NCI-H2171 treated with DMSO at 0.1 percent for 48 hours (cell line): Measurements from ENCODE around the gene GRAP.
"Not testable (repeated sequence)": the region's sequence is repeated elsewhere in the genome, so short reads cannot be mapped to it uniquely, and the experiment has no call there.

ENCODE experiments used
- DNase-seq: peaks from one replicate; lab custom pipeline; 2025; lab: John Stamatoyannopoulos, UW

GRAP gene

DNA sequence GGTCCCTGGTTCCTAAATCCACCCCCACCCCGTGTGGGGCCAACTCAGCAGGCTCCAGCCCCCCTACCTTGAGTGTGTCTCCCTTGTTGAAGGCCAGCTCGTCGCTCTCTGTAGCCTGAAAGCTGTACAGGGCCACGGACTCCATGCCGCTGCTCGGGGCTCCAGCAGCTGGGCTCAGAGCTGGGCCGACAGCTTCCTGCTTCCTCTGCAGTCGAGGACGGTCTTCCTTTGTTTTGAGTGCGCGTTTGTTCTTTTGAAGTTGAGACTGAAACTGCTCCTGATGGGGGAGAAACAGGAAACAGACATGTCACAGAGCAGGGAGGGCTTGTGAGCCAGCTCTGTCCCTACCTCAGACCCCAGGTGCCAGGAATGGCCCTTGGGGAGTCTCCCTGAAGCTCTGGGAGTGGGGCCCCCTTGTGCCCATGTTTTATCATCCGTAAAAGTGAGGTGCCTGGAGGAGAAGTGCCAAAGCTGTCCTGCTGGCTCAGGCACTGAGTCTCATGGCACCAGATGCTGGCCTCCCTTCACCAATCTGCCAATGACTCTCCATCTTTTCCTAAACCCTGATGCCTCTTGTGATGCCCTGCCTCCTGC lies at the start of gene GRAP:
Gene GRAP (minus strand): TSS at position 176 of the 594 bp plus-strand sequence. CDS start 31 bp downstream, at position 145.
- not testable (repeated sequence) for DNase-seq

DNA sequence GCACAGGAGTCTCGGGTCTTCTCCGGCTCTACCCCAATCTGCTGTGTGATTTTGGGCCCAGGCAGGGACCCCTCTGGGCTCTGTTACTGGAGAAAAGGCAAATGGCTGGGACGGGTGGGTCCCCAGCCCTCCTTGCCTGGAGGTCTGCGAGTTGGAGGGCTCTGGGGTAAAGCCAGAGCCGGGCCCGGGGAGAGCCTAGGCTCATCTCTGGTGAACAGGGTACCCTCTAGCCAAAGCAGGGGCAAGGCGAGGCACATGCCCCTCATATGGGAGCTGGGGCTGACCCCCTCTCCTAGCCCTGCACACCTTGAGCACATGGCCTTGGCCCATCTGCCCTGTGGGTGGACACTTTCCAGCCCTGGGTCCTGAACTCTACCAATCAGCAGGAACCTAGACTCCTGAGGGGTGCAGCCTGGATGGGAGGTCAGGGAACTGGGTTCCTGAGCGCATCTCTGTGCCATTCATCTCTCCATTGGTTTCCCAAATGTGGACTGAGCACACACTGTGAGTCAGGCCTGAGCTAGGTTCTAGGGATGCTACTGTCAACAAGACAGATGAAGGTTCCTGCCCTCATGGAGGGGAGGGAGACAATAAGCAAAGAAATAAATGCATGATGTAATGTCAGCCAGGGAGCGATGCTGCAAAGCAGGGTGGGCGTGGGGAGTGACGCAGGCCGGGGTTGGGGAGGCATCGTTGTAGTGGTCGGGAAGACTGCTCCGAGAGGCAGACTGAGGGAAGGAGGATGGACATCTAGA lies 47.1 kb upstream of the GRAP start:
- DNase-seq, result not testable (repeated sequence)

DNA sequence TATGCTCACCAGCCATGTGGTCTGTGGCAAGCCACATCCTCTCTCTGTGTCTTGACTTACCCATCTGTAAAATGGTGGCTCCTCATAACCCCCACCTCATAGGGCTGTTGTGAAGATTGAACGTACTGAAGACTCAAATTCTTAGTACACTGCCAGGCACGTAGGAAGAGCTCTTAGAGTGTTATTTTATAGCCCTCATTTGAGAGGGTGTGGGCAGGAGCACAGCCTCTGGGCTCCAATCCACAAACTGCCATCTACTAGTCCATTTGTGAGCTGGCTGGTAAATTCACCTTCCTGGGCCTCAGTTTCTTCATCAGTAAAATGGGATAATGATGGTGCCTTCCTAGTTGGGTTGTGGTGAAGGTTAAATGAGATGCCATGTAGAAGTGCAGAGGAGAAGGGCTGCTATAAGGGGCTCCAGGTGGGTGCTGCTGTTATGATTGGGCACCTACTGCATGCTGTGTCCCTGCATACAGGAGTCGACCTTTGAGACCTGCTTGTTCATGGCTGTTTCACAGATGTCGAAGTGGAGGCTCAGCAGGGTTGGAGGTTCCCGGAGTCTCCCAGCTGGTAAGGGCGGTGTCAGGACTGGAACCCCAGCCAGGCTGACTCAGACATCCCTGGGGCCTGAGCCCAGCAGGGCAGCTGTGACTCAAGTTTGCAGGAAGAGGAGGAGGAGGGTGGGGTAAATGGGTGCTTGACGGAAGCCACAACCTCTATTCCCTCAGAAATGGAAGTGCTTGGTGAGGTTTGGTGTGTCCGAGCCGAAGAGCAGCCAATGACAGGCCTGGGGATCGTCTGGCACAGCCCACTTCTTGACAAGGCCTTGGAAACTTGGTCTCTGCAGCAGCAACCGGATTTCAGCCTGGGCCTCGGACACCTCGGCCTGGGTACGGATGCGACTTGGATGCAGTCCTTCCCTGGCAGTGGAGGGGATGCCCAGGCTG lies 46.3 kb upstream of the GRAP start:
- DNase-seq, result not testable (repeated sequence)

DNA sequence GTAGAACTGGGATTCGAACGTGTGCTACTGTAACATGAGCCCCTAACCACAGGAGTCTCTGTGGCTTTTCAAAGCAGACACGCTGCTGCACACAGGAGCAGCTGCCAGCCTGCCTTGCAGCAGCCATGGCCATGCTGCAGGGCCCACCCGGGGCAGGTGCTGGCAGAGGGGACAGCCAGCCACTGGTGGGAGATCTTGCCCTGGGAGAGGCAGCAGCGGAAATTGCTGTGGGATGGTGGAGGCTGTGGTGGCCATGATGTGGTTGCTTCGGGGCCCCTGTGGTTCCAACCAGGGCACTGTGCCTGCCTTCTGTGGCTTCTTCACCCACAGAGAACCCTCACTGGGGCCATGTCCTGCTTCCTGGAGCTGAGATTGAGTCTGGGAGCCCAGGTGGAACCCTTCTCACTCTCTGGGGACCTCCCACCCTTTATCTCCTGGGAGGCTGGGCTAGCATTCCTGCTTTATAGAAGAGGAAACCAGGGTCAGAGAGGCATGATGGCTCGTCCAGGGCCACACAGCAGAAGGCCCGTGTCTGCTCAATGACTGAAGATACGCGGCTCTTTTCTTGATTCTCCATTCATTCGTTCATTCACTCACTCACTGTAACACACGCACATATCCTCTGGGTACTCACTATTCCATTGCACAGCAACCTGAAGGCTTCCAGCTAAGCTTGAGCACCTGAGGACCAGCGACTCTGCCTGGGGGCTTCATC lies 43.5 kb upstream of the GRAP start:
- DNase-seq, result not testable (repeated sequence)

DNA sequence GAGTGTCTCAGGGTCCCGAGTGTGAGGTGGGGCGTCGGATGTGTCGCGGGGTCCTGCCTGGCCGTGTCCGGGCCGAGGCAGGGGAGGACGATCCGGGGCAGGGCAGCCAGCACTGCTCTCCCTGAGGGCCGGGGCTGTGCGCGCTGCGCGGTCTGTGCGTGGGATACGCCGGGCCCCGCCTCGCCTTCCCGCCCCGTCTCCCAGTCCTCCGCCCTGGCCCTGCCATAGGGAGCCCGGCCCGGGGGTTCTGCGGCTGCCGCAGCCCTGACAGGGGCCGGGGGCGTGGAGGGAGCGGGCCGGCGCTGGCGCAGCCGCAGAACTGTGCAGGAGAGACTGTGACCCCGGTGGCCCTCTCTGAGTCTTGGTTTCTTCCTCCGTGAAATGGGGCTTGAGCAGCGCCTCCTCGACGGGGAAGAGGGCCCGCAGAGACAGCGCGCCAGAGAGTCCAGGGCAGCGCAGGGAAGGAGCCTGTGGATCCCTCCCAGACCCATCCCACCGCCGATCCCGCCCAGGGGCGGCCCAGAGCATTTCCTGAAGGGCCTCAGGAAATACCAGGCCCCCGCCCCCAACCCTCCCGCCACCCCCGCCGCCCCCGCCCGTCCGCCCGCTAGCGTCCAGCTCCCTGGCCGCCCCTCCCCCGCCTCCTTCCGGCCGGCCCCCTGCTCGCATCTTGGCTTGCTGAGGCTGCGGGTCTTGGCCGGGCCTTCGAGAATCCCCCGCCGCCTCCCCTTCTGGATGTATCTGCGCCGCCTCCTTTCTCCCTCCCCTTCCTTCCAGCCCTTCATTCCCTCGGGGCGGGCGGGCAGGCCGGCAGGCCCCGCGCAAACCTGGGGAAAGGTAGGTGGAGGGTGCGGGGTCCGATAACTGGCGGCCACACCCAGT lies 42.3 kb upstream of the GRAP start:
- DNase-seq, result not testable (repeated sequence)

DNA sequence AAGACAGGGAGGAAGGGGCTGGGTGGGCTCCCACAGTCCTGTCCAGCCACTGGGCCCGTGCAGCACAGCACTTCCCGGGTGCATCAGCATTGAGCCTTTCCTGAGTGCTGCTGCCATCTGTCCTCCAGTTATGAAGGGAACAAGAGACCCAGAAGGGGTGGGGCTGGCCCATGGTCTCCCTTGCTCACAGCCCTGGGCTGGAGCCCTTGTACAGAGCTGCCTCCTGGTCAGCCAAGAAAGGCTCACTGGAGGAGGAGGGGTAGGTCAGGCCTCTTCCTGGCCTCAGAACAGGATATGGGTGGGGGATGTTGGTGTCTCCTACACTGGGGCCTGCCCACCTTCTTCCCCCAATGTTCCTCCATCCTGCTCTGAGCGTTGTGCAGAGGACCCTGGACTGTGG lies 30.6 kb upstream of the GRAP start:
- DNase-seq, result not testable (repeated sequence)

DNA sequence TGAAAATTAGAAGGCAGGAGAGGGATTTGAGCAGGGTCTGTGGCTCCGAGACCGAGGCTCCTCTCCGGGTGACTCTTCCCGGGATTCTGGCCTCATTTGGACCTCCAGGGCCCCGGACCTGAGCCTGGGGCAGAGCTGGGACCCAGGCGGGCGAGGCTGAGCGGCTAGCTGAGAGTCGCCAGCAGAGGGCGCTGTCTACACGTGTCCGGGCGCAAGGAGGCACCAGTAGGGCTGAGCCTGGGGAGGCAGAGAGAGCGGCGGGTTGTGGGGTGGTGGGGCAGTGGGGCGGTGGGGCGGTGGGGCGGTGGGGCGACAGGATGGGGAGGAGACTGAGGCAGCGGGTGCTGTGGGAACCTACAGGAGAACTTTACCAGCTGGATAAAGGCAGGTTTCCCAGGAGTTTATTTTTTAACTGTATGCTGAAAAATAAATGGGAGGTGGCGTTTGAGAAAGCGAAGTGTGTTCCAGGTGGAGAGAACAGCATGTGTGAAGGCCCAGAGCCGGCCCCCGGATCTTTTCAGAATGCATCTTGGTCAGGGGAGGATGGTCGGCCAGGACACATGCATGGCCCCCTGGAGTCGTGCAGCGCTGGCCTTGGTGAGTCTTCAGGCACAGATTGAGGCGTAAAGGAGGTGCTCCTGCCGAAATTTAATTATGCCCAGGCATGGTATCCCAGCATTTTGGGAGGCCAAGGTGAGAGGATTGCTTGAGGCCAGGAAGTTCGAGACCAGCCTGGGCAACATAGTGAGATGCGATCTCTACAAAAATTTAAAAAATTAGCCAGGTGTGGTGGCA lies 29.8 kb upstream of the GRAP start:
- DNase-seq, result not testable (repeated sequence)

DNA sequence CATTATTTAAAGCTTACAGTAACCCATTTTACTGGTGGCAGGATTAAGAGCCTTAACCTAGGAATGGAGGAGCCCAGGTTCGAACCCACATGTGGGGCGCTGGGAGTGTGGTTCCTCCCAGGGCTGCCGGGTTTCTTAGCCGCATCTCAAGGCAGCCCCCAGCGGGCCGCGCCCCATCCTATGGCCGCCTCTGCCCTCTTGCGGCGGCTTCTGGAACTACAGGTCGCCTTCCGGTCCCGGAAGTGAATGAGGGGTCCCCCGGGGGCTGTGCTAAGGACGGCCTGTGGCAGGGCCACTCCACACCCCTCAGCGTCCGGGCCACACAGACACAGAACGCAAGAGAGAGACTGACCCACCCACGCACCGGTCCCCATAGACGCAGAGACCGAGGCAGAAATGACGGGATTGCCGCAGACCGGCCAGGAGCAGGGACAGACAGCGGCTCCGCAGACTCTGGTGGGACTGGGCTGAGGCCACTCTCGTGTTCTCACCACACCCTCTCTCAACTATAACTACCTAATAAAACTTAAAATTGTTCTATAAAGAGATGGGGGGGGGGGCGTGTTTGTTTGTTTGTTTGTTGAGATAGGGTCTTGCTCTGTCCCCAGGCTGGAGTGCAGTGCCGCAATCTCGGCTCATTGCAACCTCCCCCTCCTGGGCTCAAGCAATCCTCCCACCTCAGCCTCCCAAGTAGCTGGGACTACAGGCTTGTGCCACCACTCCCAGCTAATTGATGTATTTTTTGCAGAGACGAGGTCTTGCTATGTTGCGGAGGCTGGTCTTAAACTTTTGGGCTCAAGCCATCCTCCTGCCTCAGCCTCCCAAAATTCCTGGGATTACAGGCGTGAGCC lies 23.8 kb upstream of the GRAP start:
- not testable (repeated sequence) for DNase-seq

DNA sequence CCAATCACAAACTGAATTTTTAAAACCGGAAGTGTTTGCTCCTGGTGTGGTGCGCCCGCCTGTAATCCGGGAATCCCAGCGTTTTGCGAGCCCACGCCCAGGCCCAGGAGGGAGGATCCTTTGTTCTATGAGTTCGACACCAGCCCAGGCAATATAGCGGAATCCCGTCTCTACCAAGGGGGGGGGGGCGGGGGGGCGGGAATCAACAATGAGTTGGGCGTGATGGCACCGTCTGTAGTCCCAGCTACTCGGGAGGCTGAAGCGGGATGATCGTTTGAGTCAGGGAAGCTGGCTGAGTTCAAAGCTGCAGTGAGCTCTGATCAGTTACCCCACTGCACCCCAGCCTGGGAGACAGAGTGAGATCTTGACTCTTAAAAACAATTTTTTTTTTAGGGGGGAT lies 17.6 kb upstream of the GRAP start:
- DNase-seq, result not testable (repeated sequence)

DNA sequence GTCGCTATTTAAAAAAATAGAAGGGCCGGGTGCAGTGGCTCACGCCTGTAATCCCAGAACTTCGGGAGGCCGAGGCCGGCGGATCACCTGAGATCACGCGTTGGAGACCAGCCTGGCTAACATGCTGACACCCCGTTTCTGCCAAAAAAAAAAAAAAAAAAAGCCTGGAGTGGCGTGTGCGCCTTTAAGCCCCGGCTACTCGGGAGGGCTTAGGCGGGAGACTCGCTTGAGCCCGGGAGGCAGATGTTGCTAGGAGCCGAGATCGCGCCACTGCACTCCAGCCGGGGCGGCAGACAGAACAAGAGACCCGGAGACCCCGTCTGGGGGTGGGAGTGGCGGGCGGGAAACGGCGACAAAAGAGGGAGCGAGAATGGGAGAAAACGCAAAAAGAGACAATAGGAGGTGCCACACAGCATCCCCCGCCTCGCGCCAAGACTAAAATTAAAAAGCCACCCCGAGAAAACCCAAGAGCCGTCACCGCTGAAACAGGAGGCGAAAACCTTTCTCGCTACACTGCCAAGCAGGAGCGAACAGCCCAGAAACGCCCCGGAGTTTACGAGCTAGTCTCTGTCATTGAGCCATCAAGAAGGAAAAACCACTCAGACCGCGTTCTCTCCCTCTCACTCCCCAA lies 16.7 kb upstream of the GRAP start:
- not testable (repeated sequence) for DNase-seq

DNA sequence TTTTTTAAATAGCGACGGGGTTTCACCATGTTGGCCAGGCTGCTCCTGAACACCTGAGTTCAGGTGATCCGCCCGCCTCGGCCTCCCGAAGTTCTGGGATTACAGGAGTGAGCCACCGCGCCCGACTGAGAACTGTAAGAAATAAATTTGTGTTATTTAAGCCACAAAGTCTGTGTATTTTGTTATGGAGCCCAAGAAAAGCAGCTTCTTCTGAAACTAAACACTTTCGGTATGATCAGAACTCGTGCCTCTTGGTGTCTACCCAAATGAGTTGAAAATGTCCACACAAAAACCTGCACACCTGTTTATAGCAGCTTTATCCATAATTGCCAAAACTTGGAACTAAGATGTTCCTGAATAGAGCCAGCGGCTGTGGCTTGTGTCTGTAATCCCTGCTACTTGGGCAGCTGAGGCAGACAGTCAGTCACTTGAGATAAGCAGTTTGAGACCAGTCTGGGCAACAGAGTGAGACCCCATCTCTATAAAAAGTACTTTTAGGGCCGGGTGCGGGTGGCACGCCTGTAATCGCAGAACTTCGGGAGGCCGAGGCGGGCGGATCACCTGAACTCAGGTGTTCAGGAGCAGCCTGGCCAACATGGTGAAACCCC lies 16.1 kb upstream of the GRAP start:
- DNase-seq, result not testable (repeated sequence)

DNA sequence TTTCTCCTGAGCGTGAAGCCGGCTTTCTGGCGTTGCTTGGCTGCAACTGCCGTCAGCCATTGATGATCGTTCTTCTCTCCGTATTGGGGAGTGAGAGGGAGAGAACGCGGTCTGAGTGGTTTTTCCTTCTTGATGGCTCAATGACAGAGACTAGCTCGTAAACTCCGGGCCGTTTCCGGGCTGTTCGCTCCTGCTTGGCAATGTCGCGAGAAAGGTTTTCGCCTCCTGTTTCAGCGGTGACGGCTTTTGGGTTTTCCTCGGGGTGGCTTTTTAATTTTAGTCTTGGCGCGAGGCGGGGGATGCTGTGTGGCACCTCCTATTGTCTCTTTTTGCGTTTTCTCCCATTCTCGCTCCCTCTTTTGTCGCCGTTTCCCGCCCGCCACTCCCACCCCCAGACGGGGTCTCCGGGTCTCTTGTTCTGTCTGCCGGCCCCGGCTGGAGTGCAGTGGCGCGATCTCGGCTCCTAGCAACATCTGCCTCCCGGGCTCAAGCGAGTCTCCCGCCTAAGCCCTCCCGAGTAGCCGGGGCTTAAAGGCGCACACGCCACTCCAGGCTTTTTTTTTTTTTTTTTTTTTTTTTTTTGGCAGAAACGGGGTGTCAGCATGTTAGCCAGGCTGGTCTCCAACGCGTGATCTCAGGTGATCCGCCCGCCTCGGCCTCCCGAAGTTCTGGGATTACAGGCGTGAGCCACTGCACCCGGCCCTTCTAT lies 15.4 kb upstream of the GRAP start:
- DNase-seq, result not testable (repeated sequence)

DNA sequence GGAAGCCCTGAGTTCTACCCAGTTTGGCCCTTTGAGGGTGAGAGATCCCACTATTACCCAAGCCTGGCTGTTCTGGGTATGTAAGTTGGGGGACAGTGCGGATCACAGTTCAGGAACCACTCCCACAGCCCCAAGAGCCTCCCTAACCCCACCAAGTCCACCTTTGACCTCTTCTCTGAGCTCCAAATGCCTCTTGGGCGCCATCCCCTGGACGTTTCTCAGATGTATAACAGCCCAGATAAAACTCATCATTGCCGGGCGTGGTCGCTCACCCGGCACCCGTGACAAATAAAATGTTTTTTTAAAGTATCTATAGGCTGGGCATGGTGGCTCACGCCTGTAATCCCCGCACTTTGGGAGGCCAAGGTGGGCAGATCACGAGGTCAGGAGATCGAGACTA lies 8.7 kb upstream of the GRAP start:
- DNase-seq, result not testable (repeated sequence)

DNA sequence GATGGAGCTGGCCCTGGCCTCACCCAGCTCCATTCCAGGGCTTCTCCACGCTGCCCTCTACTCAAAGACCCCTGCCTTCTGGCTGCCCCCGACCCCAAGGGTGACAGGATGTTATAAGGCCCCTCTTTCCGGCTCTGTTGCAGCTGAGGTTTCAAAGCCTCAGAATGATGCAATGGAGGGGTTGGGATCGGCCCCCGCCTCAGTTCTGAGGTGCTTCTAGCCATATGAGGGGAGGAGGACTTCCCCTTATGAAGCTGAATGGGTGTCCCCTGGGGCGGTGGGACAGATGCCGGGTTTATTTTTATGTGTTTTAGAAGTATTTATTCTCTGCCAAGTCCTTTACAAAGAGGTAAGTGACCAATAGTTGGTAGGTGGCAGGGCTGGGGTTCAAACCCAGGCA lies 2.1 kb upstream of the GRAP start:
- not testable (repeated sequence) for DNase-seq

DNA sequence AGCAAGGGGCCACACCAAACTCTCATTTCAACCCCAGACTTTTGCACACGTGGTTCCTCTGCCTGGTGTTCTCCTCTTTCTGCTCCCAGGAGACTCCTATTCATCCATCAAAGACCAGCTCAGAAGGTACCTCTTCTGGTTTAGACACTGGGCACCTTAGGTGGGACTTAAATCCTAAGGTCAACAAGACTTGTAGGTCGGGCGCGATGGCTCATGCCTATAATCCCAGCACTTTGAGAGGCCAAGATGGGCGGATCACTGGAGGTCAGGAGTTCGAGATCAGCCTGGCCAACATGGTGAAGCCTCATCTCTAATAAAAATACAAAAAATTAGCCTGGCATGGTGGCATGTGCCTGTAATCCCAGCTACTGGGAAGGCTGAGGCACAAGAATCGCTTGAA lies 753 bp upstream of the GRAP start:
- DNase-seq, result not testable (repeated sequence)

DNA sequence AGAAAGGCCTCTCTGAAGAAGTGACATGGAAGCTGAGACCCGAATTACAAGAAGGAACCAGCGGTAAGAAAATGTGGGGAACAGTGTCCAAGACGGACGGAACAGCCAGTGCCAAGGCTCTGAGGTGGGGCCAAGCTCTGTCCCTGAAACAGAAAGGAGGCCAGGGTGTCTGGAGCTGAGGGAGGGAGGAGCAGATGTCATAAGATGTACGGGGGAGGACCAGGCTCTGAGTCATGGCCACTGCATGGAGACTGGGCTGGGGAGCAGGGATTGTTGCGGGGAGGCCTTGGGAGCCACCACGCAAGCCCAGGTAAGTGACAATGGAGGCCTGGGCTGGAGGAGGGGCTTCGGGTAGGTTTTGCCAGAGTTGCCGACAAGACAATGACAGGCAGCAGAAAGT lies 2.1 kb downstream of the GRAP start:
- not testable (repeated sequence) for DNase-seq

DNA sequence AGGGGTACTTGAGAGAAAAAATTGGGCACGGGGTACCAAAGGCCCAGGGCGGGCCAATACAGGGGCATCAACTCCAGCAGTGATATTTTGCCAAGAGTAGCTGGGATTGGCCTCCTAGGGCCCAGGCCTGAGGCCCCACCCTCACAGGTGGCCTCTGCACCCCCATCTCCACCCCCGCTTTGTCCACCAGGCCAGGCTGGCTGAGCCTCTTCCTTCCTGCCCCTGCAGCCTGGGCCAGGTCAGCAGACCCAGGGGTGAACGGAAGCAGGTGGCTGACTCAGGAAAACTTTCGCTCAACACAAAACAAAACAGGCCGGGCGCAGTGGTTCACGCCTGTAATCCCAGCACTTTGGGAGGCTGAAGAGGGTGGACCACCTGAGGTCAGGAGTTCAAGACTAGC lies 3.7 kb downstream of the GRAP start:
- DNase-seq, result not testable (repeated sequence)
